ENCODE measurements around the gene BUB1B. TPM values are rescaled to one million over a fixed set of nuclear protein-coding genes. Genes with fewer than 3 reads are reported as not detected.
"Not testable (repeated sequence)": the region's sequence is repeated elsewhere in the genome, so short reads cannot be mapped to it uniquely, and the experiment has no call there.

BUB1B gene
- total RNA-seq, 1 donor = 2.2 TPM

DNA sequence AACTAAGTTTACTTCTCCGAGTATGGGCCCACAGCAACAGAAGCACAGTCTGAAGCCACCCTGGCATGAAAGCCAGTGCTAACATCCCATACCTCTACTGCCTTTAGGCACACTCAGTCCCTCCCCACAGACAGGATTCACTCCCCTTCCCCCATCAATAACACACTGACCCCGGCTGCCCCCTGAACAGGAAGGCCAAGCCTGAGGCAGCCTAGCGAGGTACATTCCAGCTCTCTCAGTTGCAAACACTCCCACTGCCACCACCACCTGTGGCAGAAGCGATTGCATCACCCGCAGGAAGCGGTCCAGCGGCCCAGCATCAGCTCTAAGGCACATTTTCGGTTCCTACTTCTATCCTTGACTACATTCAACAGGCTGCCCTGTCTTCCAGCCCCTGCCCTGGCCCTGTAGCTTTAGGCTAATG, 45.2 kb upstream of the BUB1B start:
- peak; percentile 42 for DNase-seq (ENCODE audit: insufficient read length, low spot score, missing footprints)
- H3K4me2 ChIP-seq (ENCODE audit: insufficient read depth, low read length) = no peak overlapping the region
- H3K27ac ChIP-seq (ENCODE audit: low read depth, low read length) = no peak overlapping the region
- TF ChIP-seq, protein P1, sequence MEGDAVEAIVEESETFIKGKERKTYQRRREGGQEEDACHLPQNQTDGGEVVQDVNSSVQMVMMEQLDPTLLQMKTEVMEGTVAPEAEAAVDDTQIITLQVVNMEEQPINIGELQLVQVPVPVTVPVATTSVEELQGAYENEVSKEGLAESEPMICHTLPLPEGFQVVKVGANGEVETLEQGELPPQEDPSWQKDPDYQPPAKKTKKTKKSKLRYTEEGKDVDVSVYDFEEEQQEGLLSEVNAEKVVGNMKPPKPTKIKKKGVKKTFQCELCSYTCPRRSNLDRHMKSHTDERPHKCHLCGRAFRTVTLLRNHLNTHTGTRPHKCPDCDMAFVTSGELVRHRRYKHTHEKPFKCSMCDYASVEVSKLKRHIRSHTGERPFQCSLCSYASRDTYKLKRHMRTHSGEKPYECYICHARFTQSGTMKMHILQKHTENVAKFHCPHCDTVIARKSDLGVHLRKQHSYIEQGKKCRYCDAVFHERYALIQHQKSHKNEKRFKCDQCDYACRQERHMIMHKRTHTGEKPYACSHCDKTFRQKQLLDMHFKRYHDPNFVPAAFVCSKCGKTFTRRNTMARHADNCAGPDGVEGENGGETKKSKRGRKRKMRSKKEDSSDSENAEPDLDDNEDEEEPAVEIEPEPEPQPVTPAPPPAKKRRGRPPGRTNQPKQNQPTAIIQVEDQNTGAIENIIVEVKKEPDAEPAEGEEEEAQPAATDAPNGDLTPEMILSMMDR (IDR thresholded peaks at IDR 0.05; ENCODE audit: extremely low read depth, low read depth, low read length) = no peak
- H3K79me2 ChIP-seq (ENCODE audit: insufficient read depth, low read length) = no peaks in the 10 kb centered on the region
- H2AFZ ChIP-seq (ENCODE audit: low read length) = no peak overlapping the region
- H3K4me1 ChIP-seq (ENCODE audit: insufficient read depth, low read length) = no peaks in the 10 kb centered on the region
- H4K20me1 ChIP-seq (ENCODE audit: insufficient read depth, low read length) = no peaks in the 10 kb centered on the region
- H3K9me3 ChIP-seq (ENCODE audit: low read depth, low read length) = no peaks in the 10 kb centered on the region
- H3K27me3 ChIP-seq (ENCODE audit: insufficient read depth, low read length) = peaks cover 43% of the 10 kb centered on the region
- H3K4me3 ChIP-seq (ENCODE audit: insufficient read depth, low read length) = no peak overlapping the region
- no peaks in the 10 kb centered on the region for H3K36me3 ChIP-seq (ENCODE audit: insufficient read depth, low read length)

DNA sequence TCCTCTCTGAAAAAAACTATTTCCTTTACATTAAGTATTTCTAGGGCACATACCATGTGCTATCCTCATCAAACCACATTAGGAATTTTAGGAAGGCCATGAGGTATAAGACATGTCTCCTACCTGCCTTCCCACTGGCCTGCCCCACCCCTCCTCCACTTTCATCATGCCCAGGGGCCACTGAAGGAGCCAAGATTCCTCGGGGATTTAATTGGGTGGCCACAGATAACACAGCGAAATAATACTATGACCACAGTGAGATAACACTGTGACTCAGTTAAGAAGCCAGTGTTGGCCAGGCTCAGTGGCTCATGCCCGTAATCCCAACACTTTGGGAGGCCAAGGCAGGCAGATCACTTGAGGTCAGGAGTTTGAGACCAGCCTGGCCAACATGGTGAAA, 42.4 kb upstream of the BUB1B start:
- H3K36me3 ChIP-seq (ENCODE audit: insufficient read depth, low read length) = no peaks in the 10 kb centered on the region
- no peaks in the 10 kb centered on the region for H3K4me1 ChIP-seq (ENCODE audit: insufficient read depth, low read length)
- no peak overlapping the region for H3K4me2 ChIP-seq (ENCODE audit: insufficient read depth, low read length)
- no peaks in the 10 kb centered on the region for H4K20me1 ChIP-seq (ENCODE audit: insufficient read depth, low read length)
- no peak overlapping the region for H2AFZ ChIP-seq (ENCODE audit: low read length)
- no peaks in the 10 kb centered on the region for H3K79me2 ChIP-seq (ENCODE audit: insufficient read depth, low read length)
- H3K27me3 ChIP-seq (ENCODE audit: insufficient read depth, low read length) = peaks cover 40% of the 10 kb centered on the region
- no peaks in the 10 kb centered on the region for H3K9me3 ChIP-seq (ENCODE audit: low read depth, low read length)
- TF ChIP-seq, protein P1 (IDR thresholded peaks at IDR 0.05; ENCODE audit: extremely low read depth, low read depth, low read length) = no peak
- H3K4me3 ChIP-seq (ENCODE audit: insufficient read depth, low read length) = no peak overlapping the region
- no peak overlapping the region for H3K27ac ChIP-seq (ENCODE audit: low read depth, low read length)
- DNase-seq (ENCODE audit: insufficient read length, low spot score, missing footprints) = peak; percentile 81

DNA sequence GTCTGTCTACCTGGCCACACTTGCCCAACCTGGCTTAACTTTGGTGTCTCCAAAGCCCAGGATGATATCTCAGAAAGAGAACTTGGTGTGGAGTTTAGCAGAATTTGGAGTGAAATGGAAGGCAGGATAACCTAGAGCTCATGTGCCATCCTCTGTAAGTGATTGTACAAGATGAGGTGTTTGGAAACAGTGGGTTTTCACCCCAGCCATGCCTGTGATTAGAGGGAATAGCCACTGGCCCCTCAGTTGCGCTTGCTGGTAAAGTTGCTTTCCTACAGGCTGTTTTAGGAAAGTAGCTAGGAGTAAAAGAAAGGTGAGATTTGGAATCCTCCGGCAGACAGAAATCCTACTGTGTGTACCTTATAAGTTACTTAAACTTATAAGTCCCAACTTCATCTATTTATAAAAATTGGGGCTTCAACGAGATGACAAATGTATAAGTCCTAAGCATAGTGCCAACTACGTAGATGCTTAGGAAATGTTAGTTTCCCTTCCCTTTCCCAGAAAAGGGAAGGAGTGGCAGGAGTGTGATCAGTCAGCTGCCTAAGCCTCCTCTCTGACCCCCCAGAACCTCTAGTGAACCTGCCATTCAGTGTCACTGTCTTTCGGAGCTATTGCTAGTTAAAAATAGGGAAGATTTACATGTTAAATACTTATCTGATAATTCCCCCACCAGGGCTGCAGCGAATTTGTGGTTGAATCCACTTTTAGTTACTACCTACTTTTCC, 38.8 kb upstream of the BUB1B start:
- TF ChIP-seq, protein P1 (IDR thresholded peaks at IDR 0.05; ENCODE audit: extremely low read depth, low read depth, low read length) = no peak
- no peaks in the 10 kb centered on the region for H3K79me2 ChIP-seq (ENCODE audit: insufficient read depth, low read length)
- H3K4me3 ChIP-seq (ENCODE audit: insufficient read depth, low read length) = no peak overlapping the region

DNA sequence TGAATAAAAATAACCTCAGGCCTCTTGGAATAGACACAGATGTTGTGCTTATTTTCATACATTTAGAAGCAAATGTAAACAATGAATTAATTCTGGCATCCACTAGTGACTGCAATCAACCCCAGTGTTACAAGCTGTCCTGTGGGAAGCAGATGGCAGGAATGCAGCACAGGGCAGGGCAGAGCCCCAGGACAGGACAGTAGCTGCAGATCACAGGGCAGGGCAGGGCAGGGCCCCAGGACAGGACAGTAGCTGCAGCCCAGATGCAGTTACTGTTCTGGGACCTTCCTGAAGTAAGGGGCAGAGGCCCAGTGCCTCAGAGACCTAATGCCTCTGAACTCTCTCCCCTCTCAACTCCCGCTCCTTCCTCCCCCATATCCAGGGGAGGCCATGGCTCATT, 37.9 kb upstream of the BUB1B start:
- not testable (repeated sequence) for H3K4me3 ChIP-seq (ENCODE audit: insufficient read depth, low read length); H3K4me1 ChIP-seq (ENCODE audit: insufficient read depth, low read length); DNase-seq (ENCODE audit: insufficient read length, low spot score, missing footprints)

More for the DNA sequence above, 38.8 kb upstream of the BUB1B start:
- Histone ChIP-seq H3K36me3 (ENCODE audit: insufficient read depth, low read length) (no peaks in the 10 kb centered on the region), H3K9me3 (ENCODE audit: low read depth, low read length) (no peaks in the 10 kb centered on the region), H3K27me3 (ENCODE audit: insufficient read depth, low read length) (peaks cover 13% of the 10 kb centered on the region), H3K27ac (ENCODE audit: low read depth, low read length) (no peak overlapping the region), H3K4me1 (ENCODE audit: insufficient read depth, low read length) (no peaks in the 10 kb centered on the region), H4K20me1 (ENCODE audit: insufficient read depth, low read length) (no peaks in the 10 kb centered on the region), H3K4me2 (ENCODE audit: insufficient read depth, low read length) (no peak overlapping the region), H2AFZ (ENCODE audit: low read length) (no peak overlapping the region)
- DNase-seq (ENCODE audit: insufficient read length, low spot score, missing footprints) = no peak

DNA sequence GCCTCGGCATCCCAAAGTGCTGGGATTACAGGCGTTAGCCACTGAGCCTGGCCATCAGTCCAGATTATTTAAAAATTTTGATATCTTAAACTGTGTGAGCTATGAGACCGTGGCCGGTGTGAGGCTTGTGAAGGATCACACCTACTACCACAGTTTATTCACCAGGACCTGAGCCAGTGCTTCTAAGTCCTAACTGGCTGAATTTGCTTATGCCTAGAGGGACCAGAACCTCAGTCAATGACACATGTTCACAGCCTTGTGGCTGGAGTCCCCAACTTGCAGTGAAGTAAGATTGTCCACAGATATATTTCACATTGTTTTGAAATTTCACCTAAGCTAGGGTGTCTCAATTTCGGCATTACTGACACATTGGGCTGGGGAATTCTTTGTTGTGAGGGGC, 37.0 kb upstream of the BUB1B start:
- not testable (repeated sequence) for H3K79me2 ChIP-seq (ENCODE audit: insufficient read depth, low read length); H3K36me3 ChIP-seq (ENCODE audit: insufficient read depth, low read length); H3K4me2 ChIP-seq (ENCODE audit: insufficient read depth, low read length); H4K20me1 ChIP-seq (ENCODE audit: insufficient read depth, low read length); H3K27ac ChIP-seq (ENCODE audit: low read depth, low read length); H3K4me3 ChIP-seq (ENCODE audit: insufficient read depth, low read length); H2AFZ ChIP-seq (ENCODE audit: low read length); DNase-seq (ENCODE audit: insufficient read length, low spot score, missing footprints); H3K4me1 ChIP-seq (ENCODE audit: insufficient read depth, low read length); H3K9me3 ChIP-seq (ENCODE audit: low read depth, low read length)
- H3K27me3 ChIP-seq (ENCODE audit: insufficient read depth, low read length) = peaks cover 13% of the 10 kb centered on the region

More for the DNA sequence above, 37.9 kb upstream of the BUB1B start:
- not testable (repeated sequence) for H3K36me3 ChIP-seq (ENCODE audit: insufficient read depth, low read length); H3K9me3 ChIP-seq (ENCODE audit: low read depth, low read length); H2AFZ ChIP-seq (ENCODE audit: low read length); H3K27ac ChIP-seq (ENCODE audit: low read depth, low read length); H3K4me2 ChIP-seq (ENCODE audit: insufficient read depth, low read length); H3K79me2 ChIP-seq (ENCODE audit: insufficient read depth, low read length); H4K20me1 ChIP-seq (ENCODE audit: insufficient read depth, low read length)
- H3K27me3 ChIP-seq (ENCODE audit: insufficient read depth, low read length) = peaks cover 13% of the 10 kb centered on the region

DNA sequence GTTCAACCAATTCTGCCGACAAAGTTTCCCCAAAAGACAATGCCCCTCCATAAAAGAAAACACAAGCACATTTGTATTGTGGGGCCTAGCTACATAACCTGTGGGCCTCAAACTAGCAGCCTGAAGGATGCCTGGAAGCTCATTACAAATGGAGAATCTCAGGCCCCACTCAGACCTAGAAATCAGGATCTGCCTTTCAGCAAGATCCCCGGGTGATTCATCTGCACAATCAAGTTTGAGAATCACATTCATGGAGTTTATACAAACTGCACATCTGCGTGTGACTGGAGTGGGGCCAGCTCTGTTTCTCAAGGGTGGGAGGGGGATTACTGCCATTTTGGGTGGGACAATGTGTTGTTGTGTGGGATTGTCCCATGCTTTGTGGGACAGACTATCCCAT, 36.5 kb upstream of the BUB1B start:
- H3K27me3 ChIP-seq (ENCODE audit: insufficient read depth, low read length) = peaks cover 13% of the 10 kb centered on the region
- H3K36me3 ChIP-seq (ENCODE audit: insufficient read depth, low read length); H3K9me3 ChIP-seq (ENCODE audit: low read depth, low read length); H3K4me2 ChIP-seq (ENCODE audit: insufficient read depth, low read length); H3K4me1 ChIP-seq (ENCODE audit: insufficient read depth, low read length); H3K27ac ChIP-seq (ENCODE audit: low read depth, low read length); H3K79me2 ChIP-seq (ENCODE audit: insufficient read depth, low read length); H3K4me3 ChIP-seq (ENCODE audit: insufficient read depth, low read length); H2AFZ ChIP-seq (ENCODE audit: low read length); DNase-seq (ENCODE audit: insufficient read length, low spot score, missing footprints); H4K20me1 ChIP-seq (ENCODE audit: insufficient read depth, low read length): not testable (repeated sequence)

DNA sequence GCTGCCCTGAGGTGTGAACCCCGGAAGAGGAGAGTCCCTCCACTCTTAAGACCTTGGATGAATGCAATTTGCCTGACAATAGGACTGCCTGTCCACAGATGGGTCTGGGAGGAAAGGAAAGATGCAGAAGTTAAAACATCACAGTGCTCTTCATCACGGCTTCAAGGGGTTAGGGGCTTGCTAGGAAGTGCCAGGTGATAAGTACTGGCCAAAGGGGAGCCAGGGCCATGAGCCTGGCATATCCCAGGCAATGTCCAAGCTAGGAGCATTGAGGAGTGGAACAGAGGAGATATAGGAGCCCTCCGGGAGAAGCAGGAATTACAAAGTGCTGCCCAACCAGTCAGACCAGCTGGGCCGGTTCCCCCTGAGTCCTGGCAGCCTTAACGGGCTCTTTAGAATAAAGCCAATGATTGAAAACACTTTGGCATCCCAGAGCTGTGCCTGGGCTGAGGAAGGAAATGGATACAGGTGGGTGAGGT, 36.0 kb upstream of the BUB1B start:
- not testable (repeated sequence) for H3K4me1 ChIP-seq (ENCODE audit: insufficient read depth, low read length); H2AFZ ChIP-seq (ENCODE audit: low read length); H3K4me2 ChIP-seq (ENCODE audit: insufficient read depth, low read length); H4K20me1 ChIP-seq (ENCODE audit: insufficient read depth, low read length); H3K9me3 ChIP-seq (ENCODE audit: low read depth, low read length); H3K4me3 ChIP-seq (ENCODE audit: insufficient read depth, low read length); H3K27ac ChIP-seq (ENCODE audit: low read depth, low read length); H3K79me2 ChIP-seq (ENCODE audit: insufficient read depth, low read length); DNase-seq (ENCODE audit: insufficient read length, low spot score, missing footprints); H3K36me3 ChIP-seq (ENCODE audit: insufficient read depth, low read length)
- H3K27me3 ChIP-seq (ENCODE audit: insufficient read depth, low read length) = peaks cover 13% of the 10 kb centered on the region

All from osteoblast (primary cell).